ENCODE results near the gene SINHCAF.
A peak's percentile ranks its signal among the peaks of the same experiment; 100 is the strongest.

Gene SINHCAF

DNA sequence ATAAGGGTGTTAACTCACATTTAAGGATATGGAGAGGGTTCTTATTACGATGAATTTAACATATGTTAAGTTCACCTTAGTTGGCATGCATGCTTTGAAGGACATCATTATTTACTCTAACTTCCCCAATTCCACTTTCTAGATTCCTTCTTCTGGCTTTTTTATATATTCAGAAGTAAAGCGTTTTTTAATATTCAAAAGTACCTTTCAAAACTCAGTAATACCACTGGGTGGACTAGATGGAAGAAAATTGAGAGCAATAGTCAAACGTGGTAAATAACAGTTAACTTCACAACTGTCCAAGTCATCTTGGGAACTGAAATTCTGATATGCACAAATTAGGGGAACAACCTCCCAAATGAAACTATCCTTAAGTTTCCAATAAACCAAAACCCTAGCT is 9.1 kb downstream of the SINHCAF start:
- Histone ChIP-seq H3K4me3 (ENCODE audit: low read depth, low read length, poor library complexity, severe bottlenecking) (peak overlapping the region; percentile 59), H3F3A (ENCODE audit: insufficient read depth, low read length) (no peaks in the 10 kb centered on the region; the same call in 1 of the 2 replicates), H3K4me1 (ENCODE audit: insufficient read depth, low read length, severe bottlenecking) (peaks cover 55% of the 10 kb centered on the region), H3K27ac (ENCODE audit: low read depth, low read length, poor library complexity, severe bottlenecking) (no peak overlapping the region), H3K79me2 (ENCODE audit: insufficient read depth, low read length) (peaks cover 100% of the 10 kb centered on the region), H3K9me2 (ENCODE audit: low read depth, low read length) (no peaks in the 10 kb centered on the region), H4K20me1 (ENCODE audit: insufficient read depth, low read length) (no peaks in the 10 kb centered on the region), H3K9me3 (ENCODE audit: low read length) (peaks cover 5% of the 10 kb centered on the region), H2AFZ (ENCODE audit: low read length) (no peak overlapping the region), H3K9ac (ENCODE audit: low read length) (no peak overlapping the region; the same call in 1 of the 2 replicates), H3K4me2 (ENCODE audit: low read length) (peak overlapping the region; percentile 94), H3K36me3 (ENCODE audit: insufficient read depth, low read length) (peaks cover 27% of the 10 kb centered on the region), H3K27me3 (ENCODE audit: insufficient read depth, low read length) (no peaks in the 10 kb centered on the region)
- TF ChIP-seq EZH2 (IDR thresholded peaks at IDR 0.05; ENCODE audit: borderline replicate concordance, low read length): no peak
- TF ChIP-seq, protein P1, sequence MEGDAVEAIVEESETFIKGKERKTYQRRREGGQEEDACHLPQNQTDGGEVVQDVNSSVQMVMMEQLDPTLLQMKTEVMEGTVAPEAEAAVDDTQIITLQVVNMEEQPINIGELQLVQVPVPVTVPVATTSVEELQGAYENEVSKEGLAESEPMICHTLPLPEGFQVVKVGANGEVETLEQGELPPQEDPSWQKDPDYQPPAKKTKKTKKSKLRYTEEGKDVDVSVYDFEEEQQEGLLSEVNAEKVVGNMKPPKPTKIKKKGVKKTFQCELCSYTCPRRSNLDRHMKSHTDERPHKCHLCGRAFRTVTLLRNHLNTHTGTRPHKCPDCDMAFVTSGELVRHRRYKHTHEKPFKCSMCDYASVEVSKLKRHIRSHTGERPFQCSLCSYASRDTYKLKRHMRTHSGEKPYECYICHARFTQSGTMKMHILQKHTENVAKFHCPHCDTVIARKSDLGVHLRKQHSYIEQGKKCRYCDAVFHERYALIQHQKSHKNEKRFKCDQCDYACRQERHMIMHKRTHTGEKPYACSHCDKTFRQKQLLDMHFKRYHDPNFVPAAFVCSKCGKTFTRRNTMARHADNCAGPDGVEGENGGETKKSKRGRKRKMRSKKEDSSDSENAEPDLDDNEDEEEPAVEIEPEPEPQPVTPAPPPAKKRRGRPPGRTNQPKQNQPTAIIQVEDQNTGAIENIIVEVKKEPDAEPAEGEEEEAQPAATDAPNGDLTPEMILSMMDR (IDR thresholded peaks at IDR 0.05; ENCODE audit: low read length): no peak

DNA sequence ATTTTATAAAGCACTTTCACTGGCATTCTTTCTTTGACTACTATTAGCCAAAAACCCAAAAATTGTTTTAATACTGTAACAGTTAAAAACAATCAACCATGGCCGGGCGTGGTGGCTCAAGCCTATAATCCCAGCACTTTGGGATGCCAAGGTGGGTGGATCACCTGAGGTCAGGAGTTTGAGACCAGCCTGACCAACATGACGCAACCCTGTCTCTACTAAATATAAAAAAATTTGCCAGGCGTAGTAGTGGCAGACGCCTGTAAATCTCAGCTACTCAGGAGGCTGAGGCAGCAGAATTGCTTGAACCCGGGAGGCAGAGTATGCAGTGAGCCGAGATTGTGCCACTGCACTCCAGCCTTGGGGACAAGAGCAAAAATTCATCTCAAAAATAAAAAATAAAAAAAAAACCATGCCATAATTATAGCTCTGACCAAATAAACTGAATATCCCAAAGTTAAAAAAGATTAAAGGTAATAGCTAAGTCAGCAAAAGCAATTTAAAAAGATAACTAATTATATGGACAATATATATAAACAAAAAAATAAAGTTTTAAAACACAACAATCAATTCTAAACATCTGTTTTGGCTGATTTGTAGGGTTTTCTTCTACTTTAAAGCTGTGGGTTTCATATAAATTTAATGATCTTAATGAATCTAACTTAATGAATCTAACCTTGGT is 10.0 kb downstream of the SINHCAF start:
- no peak overlapping the region for H3K9ac ChIP-seq (ENCODE audit: low read length)

DNA sequence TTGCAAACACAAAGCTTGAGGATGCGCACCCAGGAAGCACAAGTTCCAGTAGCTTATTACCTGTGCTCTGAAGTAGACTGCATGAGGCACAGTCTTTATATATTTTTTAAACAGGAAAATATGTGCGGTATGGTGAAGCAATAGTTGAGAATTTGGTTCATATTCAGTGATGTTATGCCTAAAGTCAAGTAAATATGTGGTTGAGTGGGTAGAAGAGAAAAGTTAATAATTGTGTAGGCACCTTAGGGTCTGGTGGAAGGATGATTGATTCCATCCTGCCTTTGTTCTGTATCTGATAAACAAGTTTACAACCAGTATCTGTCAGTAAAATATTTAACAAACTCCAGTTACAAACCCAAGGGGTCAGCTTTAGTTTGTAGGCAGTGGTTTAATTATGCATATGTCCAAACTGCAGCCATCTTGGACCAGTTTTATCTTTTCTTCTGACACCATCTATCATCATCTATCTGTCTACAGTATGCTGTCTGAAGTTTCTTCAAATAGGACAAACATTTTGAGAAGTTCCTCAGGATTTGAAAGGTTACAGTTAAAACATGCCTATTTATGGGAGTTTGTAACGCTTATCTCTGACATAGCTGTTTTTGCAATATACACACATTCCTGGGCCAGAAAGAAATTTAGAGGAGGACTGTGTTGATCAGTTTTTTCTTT is 10.8 kb downstream of the SINHCAF start:
- Histone ChIP-seq H3F3A (ENCODE audit: insufficient read depth, low read length) (no peaks in the 10 kb centered on the region; the same call in 1 of the 2 replicates), H3K4me1 (ENCODE audit: insufficient read depth, low read length, severe bottlenecking) (peaks cover 38% of the 10 kb centered on the region), H2AFZ (ENCODE audit: low read length) (no peak overlapping the region), H3K36me3 (ENCODE audit: insufficient read depth, low read length) (peaks cover 44% of the 10 kb centered on the region), H3K9ac (ENCODE audit: low read length) (no peak overlapping the region), H3K9me3 (ENCODE audit: low read length) (peaks cover 14% of the 10 kb centered on the region), H3K9me2 (ENCODE audit: low read depth, low read length) (no peaks in the 10 kb centered on the region), H3K27me3 (ENCODE audit: insufficient read depth, low read length) (no peaks in the 10 kb centered on the region), H3K4me2 (ENCODE audit: low read length) (no peak overlapping the region), H3K27ac (ENCODE audit: low read depth, low read length, poor library complexity, severe bottlenecking) (no peak overlapping the region), H4K20me1 (ENCODE audit: insufficient read depth, low read length) (no peaks in the 10 kb centered on the region), H3K4me3 (ENCODE audit: low read depth, low read length, poor library complexity, severe bottlenecking) (no peak overlapping the region), H3K79me2 (ENCODE audit: insufficient read depth, low read length) (peaks cover 100% of the 10 kb centered on the region)
- TF ChIP-seq, protein P1 (IDR thresholded peaks at IDR 0.05; ENCODE audit: low read length): no peak
- TF ChIP-seq EZH2 (IDR thresholded peaks at IDR 0.05; ENCODE audit: borderline replicate concordance, low read length): no peak

More for the DNA sequence above, 10.0 kb downstream of the SINHCAF start:
- H3K4me2 ChIP-seq (ENCODE audit: low read length): no peak overlapping the region
- H3K4me3 ChIP-seq (ENCODE audit: low read depth, low read length, poor library complexity, severe bottlenecking): no peak overlapping the region
- no peaks in the 10 kb centered on the region for H3K27me3 ChIP-seq (ENCODE audit: insufficient read depth, low read length)
- H3K9me3 ChIP-seq (ENCODE audit: low read length): peaks cover 10% of the 10 kb centered on the region
- H3F3A ChIP-seq (ENCODE audit: insufficient read depth, low read length): no peaks in the 10 kb centered on the region; the same call in 1 of the 2 replicates
- no peak overlapping the region for H2AFZ ChIP-seq (ENCODE audit: low read length)
- peaks cover 36% of the 10 kb centered on the region for H3K36me3 ChIP-seq (ENCODE audit: insufficient read depth, low read length)
- H3K79me2 ChIP-seq (ENCODE audit: insufficient read depth, low read length): peaks cover 100% of the 10 kb centered on the region
- H3K9me2 ChIP-seq (ENCODE audit: low read depth, low read length): no peaks in the 10 kb centered on the region
- peaks cover 45% of the 10 kb centered on the region for H3K4me1 ChIP-seq (ENCODE audit: insufficient read depth, low read length, severe bottlenecking)
- no peaks in the 10 kb centered on the region for H4K20me1 ChIP-seq (ENCODE audit: insufficient read depth, low read length)
- H3K27ac ChIP-seq (ENCODE audit: low read depth, low read length, poor library complexity, severe bottlenecking): no peak overlapping the region
- no peak for TF ChIP-seq EZH2 (IDR thresholded peaks at IDR 0.05; ENCODE audit: borderline replicate concordance, low read length)
- TF ChIP-seq, protein P1 (IDR thresholded peaks at IDR 0.05; ENCODE audit: low read length): no peak
